Psoas muscle (tissue), 8 donors: ENCODE measurements around the gene UBTD2. TPM values are rescaled to one million over a fixed set of nuclear protein-coding genes. Genes with fewer than 3 reads are reported as not detected.

Experiments used
- ATAC-seq, 4 donors: fragments of 200-7000 bp; cut with Tn5 transposase; one replicate each; pipeline ENCODE4 v1.9.1; 2020; ENCODE audit warnings: moderate library complexity in 3 of 4, mild to moderate bottlenecking in 2 of 4
- DNase-seq, 2 donors: peaks; one replicate each; pipeline ENCODE4 v3.0.0-alpha.2; 2020
- H3K27ac ChIP-seq: fragments of 200-600 bp; one replicate; pipeline ENCODE4 v1.8.0; 2022
- H3K27me3 ChIP-seq, 3 donors: fragments of 200-600 bp in 1 of 3; one replicate each; pipeline versions ENCODE4 v1.6.1 to v1.8.0; 2013 to 2022; ENCODE audit warnings: low read length in 2 of 3, mild to moderate bottlenecking in 2 of 3, moderate library complexity in 1 of 3; ENCODE audit not compliant: insufficient read depth in 3 of 3
- H3K36me3 ChIP-seq, 2 donors: fragments of 200-600 bp in 1 of 2; one replicate each; pipeline versions ENCODE4 v1.6.1 to v1.8.0; 2013 to 2022; ENCODE audit warnings: low read depth in 1 of 2, mild to moderate bottlenecking in 1 of 2, moderate library complexity in 1 of 2; ENCODE audit not compliant: insufficient read depth in 1 of 2
- H3K4me1 ChIP-seq: fragments of 200-600 bp; one replicate; pipeline ENCODE4 v1.8.0; 2022
- H3K4me3 ChIP-seq: fragments of 200-600 bp; one replicate; pipeline ENCODE4 v1.8.0; 2022; ENCODE audit warnings: mild to moderate bottlenecking
- H3K9me3 ChIP-seq: fragments of 200-600 bp; one replicate; pipeline ENCODE4 v1.8.0; 2022
- WGBS, 3 donors: extraction: QIAGEN DNeasy Blood & Tissue Kit; methylation state at CpG; one replicate each; pipeline versions ENCODE4 v1.1.6 to v1.1.7; 2013; 5-methylcytosine and 5-hydroxymethylcytosine counted together
- intact Hi-C, 2 donors: fragments of 100-400 bp; cut with DNase I; formaldehyde crosslinking; loops; one replicate each; pipeline versions ENCODE4 v1.11.0 to v1.14.2; 2022
- polyA plus RNA-seq, 3 donors: library from polyadenylated mRNA; stranded (reverse); fragments of 200-250 nt; gene quantifications; one replicate each; pipeline ENCODE4 v1.2.3, GENCODE V29; 2013
- total RNA-seq, 4 donors: library from RNA; stranded (reverse); fragmentation: NEBNext Ultra II Directional in 2 of 4; extraction: Animal tissue kit (Norgen Biotek cat#: 25700) in 2 of 4; gene quantifications; one replicate each; pipeline versions ENCODE4 v1.2.1 to v1.2.4, GENCODE V29; 2021 to 2023
- TF ChIP-seq, protein P1 (sequence below): fragments of 200-600 bp; IDR thresholded peaks from one replicate; pipeline ENCODE4 v1.8.0; 2022; ENCODE audit warnings: antibody characterized with exemption
- donor health status: healthy with polysubstance abuse.
- donor health status: DM: no; HTN: no; CAD: no; lungs with moderate emphysema.
- donor health status: Bipolar disorder and iron deficiency.
- donor health status: healthy.
- donor health status: DM: yes; HTN: yes; CAD: no.
- donor health status: DM: no; HTN: no; CAD: no.
- donor health status: DM: no; HTN: no; CAD: no.
- donor health status: DM: yes; HTN: yes; CAD: no.

Gene UBTD2
- total and polyA plus RNA-seq, 7 donors = 5.3 to 12.3 (median 8.6) TPM

GRCh38 chr5:172321593-172321992 lies 38.0 kb upstream of the UBTD2 start:
- H3K27ac ChIP-seq = no peak overlapping the region
- no peak overlapping the region for H3K4me3 ChIP-seq
- no peaks in the 10 kb centered on the region for H3K9me3 ChIP-seq
- DNase-seq (no peak), ATAC-seq (no peak)
- no peaks in the 10 kb centered on the region for H3K4me1 ChIP-seq
- no peaks in the 10 kb centered on the region for H3K27me3 ChIP-seq
- intact Hi-C loops = no loop called here
- H3K36me3 ChIP-seq = no peaks in the 10 kb centered on the region
- TF ChIP-seq, protein P1, sequence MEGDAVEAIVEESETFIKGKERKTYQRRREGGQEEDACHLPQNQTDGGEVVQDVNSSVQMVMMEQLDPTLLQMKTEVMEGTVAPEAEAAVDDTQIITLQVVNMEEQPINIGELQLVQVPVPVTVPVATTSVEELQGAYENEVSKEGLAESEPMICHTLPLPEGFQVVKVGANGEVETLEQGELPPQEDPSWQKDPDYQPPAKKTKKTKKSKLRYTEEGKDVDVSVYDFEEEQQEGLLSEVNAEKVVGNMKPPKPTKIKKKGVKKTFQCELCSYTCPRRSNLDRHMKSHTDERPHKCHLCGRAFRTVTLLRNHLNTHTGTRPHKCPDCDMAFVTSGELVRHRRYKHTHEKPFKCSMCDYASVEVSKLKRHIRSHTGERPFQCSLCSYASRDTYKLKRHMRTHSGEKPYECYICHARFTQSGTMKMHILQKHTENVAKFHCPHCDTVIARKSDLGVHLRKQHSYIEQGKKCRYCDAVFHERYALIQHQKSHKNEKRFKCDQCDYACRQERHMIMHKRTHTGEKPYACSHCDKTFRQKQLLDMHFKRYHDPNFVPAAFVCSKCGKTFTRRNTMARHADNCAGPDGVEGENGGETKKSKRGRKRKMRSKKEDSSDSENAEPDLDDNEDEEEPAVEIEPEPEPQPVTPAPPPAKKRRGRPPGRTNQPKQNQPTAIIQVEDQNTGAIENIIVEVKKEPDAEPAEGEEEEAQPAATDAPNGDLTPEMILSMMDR = no peak

DNA sequence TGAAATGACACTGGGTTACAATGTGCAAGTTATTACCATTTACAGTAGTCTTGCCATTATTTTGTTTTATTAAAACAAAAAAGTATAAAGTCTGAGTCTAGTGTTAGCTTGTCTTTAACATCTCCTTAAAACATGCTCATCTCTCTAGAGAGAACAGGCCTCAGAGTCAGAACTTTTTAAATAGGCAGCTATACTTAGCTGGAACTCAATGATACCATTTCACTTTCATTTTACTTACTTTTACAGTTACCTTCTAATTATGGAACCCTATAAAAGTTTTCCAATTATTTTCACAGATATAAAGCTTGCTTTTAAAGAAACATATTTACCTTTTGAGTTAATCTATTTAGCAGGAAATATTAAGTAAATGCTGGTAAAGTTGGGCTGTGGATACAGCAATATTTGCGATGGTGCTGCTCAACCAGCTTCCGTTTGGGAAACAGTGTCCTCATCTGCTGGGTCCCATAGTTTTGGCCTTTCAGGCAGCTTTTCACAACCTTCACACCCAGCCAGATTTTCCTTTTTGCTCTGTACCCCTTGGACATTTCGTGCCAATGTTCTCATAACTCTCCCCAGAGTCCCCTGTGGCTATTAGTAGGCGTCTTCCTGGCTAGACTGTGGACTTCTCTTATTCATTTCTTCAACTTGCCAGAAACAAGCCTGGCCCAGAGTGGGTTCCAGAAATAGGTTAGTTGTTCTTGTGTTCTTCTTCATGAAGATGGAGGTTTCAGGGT lies 36.3 kb upstream of the UBTD2 start:
- Histone ChIP-seq H3K27ac (no peak overlapping the region), H3K4me3 (no peak overlapping the region), H3K36me3 (no peaks in the 10 kb centered on the region), H3K9me3 (no peaks in the 10 kb centered on the region), H3K27me3 (no peaks in the 10 kb centered on the region), H3K4me1 (no peaks in the 10 kb centered on the region)
- ATAC-seq (peak in 2 of 4 donors; percentile 42 to 57), DNase-seq (no peak)
- 54 to 76% (median 68%) methylated on average over 4 of the region's 4 CpGs for WGBS, 3 donors
- intact Hi-C loops = no loop called here
- TF ChIP-seq, protein P1 = no peak

- Histone ChIP-seq H3K27ac (no peak overlapping the region), H3K4me1 (no peaks in the 10 kb centered on the region), H3K27me3 (no peaks in the 10 kb centered on the region), H3K9me3 (no peaks in the 10 kb centered on the region), H3K4me3 (no peak overlapping the region), H3K36me3 (no peaks in the 10 kb centered on the region)
- ATAC-seq = no peak
- TF ChIP-seq, protein P1 = no peak
- no peak for DNase-seq
- intact Hi-C loops = no loop called here
- 94 to 98% (median 95%) methylated on average over 11 of the region's 11 CpGs for WGBS, 3 donors
Observed at GRCh38 chr5:172315587-172316493, 32.3 kb upstream of the UBTD2 start.

GRCh38 chr5:172313915-172314314 lies 30.4 kb upstream of the UBTD2 start:
- DNase-seq (peak in 1 of 2 donors; percentile 52), ATAC-seq (peak in 1 of 4 donors; percentile 41)
- Histone ChIP-seq H3K4me3 (no peak overlapping the region), H3K9me3 (no peaks in the 10 kb centered on the region), H3K27me3 (no peaks in the 10 kb centered on the region), H3K36me3 (no peaks in the 10 kb centered on the region), H3K27ac (no peak overlapping the region), H3K4me1 (no peaks in the 10 kb centered on the region)
- TF ChIP-seq, protein P1 = no peak
- 49 to 56% (median 54%) methylated on average over 4 of the region's 4 CpGs for WGBS, 3 donors
- intact Hi-C loops = no loop called here
